BLaER1 (cell line): ENCODE results near the gene MAB21L1.

Experiments used
- H3K27ac ChIP-seq: shearing (Covaris generic); formaldehyde crosslinking; 2 replicates; pipeline ENCODE4 v1.8.1; 2022
- H3K27me3 ChIP-seq: shearing (Covaris generic); formaldehyde crosslinking; 2 replicates; pipeline ENCODE4 v1.8.1; 2022
- H3K36me3 ChIP-seq: shearing (Covaris generic); formaldehyde crosslinking; 2 replicates; pipeline ENCODE4 v1.8.1; 2022
- H3K4me1 ChIP-seq: shearing (Covaris generic); formaldehyde crosslinking; 2 replicates; pipeline ENCODE4 v1.8.1; 2022
- H3K4me2 ChIP-seq: shearing (Covaris generic); formaldehyde crosslinking; 2 replicates; pipeline ENCODE4 v1.8.1; 2022
- H3K4me3 ChIP-seq: shearing (Covaris generic); formaldehyde crosslinking; 2 replicates; pipeline ENCODE4 v1.8.1; 2022
- H3K9ac ChIP-seq: shearing (Covaris generic); formaldehyde crosslinking; 2 replicates; pipeline ENCODE4 v1.8.1; 2022
- H3K9me3 ChIP-seq: shearing (Covaris generic); formaldehyde crosslinking; 2 replicates; pipeline ENCODE4 v1.8.1; 2022
- H4K20me1 ChIP-seq: shearing (Covaris generic); formaldehyde crosslinking; 2 replicates; pipeline ENCODE4 v1.8.1; 2022
- Cebpa-rat ChIP-seq: shearing (Covaris generic); IDR thresholded peaks from 2 replicates; pipeline ENCODE4 v1.8.1; 2022

MAB21L1 gene

DNA sequence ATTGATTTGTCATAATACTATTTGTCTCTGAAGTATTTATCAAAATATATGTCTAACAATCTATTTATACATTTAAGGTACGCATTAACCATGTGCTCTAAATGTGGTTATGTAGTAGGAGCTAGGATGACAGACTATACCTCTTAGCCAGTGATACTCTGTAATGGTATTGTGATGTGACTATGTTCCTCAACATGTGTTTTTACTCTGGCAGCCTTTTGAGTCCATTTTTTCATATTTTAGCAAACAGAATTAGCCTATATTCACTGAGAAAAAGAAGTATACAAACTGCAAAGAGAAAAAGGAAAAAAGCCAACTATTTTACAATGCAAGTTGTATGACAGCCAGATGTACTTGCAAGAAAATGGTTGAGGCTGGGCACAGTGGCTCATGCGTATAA is 26.7 kb downstream of the MAB21L1 start:
- H3K27ac ChIP-seq = no peak overlapping the region
- no peaks in the 10 kb centered on the region for H3K4me1 ChIP-seq
- no peaks in the 10 kb centered on the region for H3K36me3 ChIP-seq
- no peak overlapping the region for H3K4me3 ChIP-seq
- no peaks in the 10 kb centered on the region for H4K20me1 ChIP-seq
- no peaks in the 10 kb centered on the region for H3K9me3 ChIP-seq
- no peak for TF ChIP-seq Cebpa-rat
- H3K27me3 ChIP-seq = no peaks in the 10 kb centered on the region
- H3K4me2 ChIP-seq = no peak overlapping the region
- no peak overlapping the region for H3K9ac ChIP-seq

DNA sequence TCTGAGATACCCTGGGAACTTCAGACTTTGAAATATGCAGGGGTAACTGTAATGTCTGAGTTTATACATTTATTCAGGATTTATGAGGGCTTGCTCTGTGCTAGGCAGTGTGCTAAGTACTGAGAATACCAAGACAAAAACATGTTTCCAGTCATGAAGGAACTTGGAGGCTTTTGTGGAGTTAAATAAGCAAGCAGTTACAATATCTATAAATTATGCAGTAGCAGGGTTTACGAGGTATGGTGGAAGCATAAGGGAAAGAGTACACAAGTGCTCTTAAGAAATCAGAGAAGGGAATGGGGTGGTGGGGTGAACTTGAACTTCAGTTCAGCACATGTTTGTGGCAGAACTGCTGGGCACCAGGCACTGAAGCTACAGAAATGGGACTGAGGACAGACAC is 28.0 kb downstream of the MAB21L1 start:
- no peaks in the 10 kb centered on the region for H3K9me3 ChIP-seq

More for the DNA sequence above, 28.0 kb downstream of the MAB21L1 start:
- no peaks in the 10 kb centered on the region for H3K27me3 ChIP-seq
- no peaks in the 10 kb centered on the region for H3K36me3 ChIP-seq
- no peak for TF ChIP-seq Cebpa-rat
- H3K4me1 ChIP-seq = no peaks in the 10 kb centered on the region
- H3K27ac ChIP-seq = no peak overlapping the region
- H3K4me2 ChIP-seq = no peak overlapping the region
- no peak overlapping the region for H3K9ac ChIP-seq
- no peak overlapping the region for H3K4me3 ChIP-seq
- no peaks in the 10 kb centered on the region for H4K20me1 ChIP-seq
